ENCODE data around the gene KLHL22.
A peak's percentile ranks its signal among the peaks of the same experiment; 100 is the strongest.

The KLHL22 gene

DNA sequence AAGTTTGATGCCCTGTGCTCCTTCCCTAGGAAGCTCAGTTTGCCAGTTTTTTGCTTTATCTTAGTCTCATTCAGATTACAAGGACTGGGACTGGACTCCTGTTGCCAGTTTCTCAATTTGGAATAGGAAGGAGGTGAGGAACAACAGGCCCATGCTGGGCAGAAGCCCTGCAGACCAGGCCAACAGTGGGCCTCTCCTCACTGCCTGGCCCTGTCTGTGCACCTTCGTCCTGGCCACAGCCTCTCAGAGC, 35.5 kb upstream of the KLHL22 start:
- ChIA-PET POLR2A (interaction anchor here (0.8 to 3.7 kb wide), 8 partner anchors 11 to 55 kb away, joined by 3 to 27 read pairs (median 4); partner anchors contain the start of gene MED15), CTCF (interaction anchor here (1.7 to 1.9 kb wide), 2 partner anchors 9 to 34 kb away, joined by 3 to 15 read pairs; no protein-coding TSS in a partner anchor)
- no peak for DNase-seq (ENCODE audit: low read depth, low spot score)
- TF ChIP-seq, protein P1, sequence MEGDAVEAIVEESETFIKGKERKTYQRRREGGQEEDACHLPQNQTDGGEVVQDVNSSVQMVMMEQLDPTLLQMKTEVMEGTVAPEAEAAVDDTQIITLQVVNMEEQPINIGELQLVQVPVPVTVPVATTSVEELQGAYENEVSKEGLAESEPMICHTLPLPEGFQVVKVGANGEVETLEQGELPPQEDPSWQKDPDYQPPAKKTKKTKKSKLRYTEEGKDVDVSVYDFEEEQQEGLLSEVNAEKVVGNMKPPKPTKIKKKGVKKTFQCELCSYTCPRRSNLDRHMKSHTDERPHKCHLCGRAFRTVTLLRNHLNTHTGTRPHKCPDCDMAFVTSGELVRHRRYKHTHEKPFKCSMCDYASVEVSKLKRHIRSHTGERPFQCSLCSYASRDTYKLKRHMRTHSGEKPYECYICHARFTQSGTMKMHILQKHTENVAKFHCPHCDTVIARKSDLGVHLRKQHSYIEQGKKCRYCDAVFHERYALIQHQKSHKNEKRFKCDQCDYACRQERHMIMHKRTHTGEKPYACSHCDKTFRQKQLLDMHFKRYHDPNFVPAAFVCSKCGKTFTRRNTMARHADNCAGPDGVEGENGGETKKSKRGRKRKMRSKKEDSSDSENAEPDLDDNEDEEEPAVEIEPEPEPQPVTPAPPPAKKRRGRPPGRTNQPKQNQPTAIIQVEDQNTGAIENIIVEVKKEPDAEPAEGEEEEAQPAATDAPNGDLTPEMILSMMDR (IDR thresholded peaks at IDR 0.05; ENCODE audit: insufficient read depth, low read length, missing control alignments) = no peak
- no peak overlapping the region for H3K4me3 ChIP-seq (ENCODE audit: low read depth, low read length)

DNA sequence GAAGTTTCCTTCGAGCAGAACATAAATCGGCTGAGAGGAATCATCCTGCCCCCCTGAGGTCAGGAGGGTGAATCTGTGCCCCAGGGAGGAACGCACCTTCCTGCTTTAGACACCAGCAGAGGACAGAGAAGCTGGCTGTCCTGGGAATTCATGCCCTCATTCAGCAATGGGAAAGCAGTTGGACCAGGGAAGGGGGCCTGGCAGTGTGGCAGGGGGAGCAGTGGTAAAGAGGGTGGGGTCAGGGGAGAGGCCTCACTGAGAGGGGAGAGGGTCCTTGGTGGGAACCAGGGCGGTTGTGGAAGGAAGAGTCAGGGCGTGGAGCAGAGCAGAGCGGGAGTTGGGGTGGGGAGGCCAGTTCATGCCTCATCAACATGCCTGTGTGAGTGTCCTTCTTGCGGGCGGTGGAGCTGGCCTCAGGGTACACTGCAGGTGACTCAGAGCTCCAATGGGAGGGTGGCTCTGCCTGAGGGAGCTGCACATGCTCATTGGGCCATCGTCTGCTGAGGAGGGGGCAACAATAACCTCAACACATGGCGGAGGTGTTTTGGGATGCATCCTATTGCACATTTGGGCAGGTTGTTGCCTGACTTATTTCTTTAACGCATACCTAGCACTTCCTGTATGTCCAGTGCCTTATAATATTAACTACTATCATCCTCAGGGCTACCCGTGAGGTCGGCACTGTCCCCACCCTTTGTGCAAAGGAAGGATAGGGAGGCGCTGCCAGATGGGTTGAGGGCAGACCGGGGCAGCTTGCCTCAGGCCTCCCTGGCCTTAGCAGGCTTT, 35.0 kb upstream of the KLHL22 start:
- H3K4me3 ChIP-seq (ENCODE audit: low read depth, low read length) = no peak overlapping the region
- POLR2A ChIA-PET = interaction anchor here (0.8 to 3.7 kb wide), 9 partner anchors 10 to 56 kb away, joined by 3 to 27 read pairs (median 4); partner anchors contain the start of gene MED15
- no peak for DNase-seq (ENCODE audit: low read depth, low spot score)
- CTCF ChIA-PET = interaction anchor here (1.7 to 2.4 kb wide), 3 partner anchors 8 to 34 kb away, joined by 3 to 15 read pairs (median 5); no protein-coding TSS in a partner anchor
- TF ChIP-seq, protein P1 (IDR thresholded peaks at IDR 0.05; ENCODE audit: insufficient read depth, low read length, missing control alignments) = no peak

DNA sequence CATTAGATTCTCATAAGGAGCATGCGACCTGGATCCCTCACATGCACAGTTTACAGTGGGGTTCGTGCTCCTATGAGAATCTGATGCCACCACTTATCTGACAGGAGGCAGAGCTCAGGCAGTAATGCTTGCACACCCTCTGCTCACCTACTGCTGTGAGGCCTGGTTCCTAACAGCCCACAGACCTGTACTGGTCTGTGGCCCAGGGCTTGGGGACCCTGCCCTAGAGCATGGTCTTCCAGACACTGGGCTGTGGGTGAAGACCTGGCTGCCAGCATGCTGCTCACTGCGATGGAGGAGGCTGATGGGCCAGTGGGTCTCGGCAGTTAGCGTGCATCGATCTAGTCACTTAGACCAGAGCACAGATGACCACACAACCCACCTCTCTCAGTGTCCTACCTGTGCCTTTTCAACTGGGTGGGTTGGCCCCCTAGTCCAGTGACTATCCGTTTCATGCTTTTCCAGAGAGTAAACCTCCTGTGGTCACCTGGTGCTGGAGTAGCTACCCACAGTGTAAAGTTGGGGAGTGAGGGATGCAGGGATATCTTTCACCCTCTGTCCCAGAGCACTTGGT, 32.9 kb upstream of the KLHL22 start:
- TF ChIP-seq, protein P1 (IDR thresholded peaks at IDR 0.05; ENCODE audit: insufficient read depth, low read length, missing control alignments) = no peak
- POLR2A ChIA-PET = no interaction called here
- CTCF ChIA-PET = interaction anchor here (0.7 to 2.4 kb wide), 3 partner anchors 9 to 14 kb away, joined by 3 to 5 read pairs (median 4); no protein-coding TSS in a partner anchor
- H3K4me3 ChIP-seq (ENCODE audit: low read depth, low read length) = no peak overlapping the region
- no peak for DNase-seq (ENCODE audit: low read depth, low spot score)

DNA sequence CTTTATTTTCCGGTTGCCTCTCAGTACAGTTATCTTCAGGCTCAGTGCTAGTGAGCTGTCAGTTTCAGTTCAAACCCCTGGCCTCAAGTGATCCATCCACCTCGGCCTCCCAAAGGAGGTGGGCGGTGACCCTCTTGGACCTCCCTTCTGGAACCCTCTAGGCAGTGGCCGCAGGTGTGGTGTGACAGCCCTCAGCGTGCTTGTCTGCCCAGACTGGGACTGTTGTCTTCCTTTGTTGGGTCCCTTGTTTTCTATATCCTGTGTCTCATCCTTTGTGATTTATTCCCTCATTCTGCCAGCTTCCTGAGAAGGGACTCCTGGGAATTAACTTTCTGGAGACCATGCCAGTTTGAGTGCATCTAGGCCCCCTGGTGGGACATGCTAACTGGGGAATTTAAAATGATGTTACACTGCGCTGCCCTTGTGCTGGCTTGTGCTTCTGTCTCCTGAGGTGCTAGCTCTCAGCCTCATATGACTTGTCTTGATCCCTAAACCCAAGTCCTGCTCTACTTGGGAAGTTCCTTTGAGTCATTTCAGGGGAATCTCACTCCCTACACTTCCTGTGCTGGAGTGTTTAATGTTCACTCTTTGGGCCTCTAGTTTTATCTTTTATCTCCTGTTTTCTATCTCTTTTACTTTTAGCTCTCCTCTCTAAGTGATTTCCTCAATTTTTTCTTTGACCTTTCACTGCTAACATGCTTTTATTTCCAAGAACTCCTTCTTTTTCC, 31.2 kb upstream of the KLHL22 start:
- DNase-seq (ENCODE audit: low read depth, low spot score) = no peak
- ChIA-PET CTCF (interaction anchor here (1.1 to 3.0 kb wide), 7 partner anchors 9 to 43 kb away, joined by 3 to 18 read pairs (median 5); no protein-coding TSS in a partner anchor), POLR2A (interaction anchor here (0.7 to 1.9 kb wide), 5 partner anchors 9 to 42 kb away, joined by 3 to 6 read pairs (median 5); partner anchors contain the start of gene MED15)

DNA sequence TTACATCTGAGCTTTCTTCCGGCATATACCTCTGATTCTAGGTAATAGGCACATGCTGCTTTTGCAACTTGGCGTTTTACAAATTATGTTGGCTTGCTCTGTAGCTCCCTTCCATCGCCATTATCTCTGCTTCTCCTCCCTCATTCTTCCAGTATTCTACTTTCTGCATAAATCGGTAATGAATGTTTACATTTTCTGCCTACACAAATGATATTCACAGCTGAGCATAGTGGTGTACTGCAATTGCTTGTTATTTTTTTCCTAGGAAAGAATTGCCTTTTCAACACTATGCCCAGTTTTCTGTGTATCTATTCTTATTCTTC, 30.7 kb upstream of the KLHL22 start:
- no peak overlapping the region for H3K4me3 ChIP-seq (ENCODE audit: low read depth, low read length)
- no peak for DNase-seq (ENCODE audit: low read depth, low spot score)
- CTCF ChIA-PET = interaction anchor here (1.1 to 3.0 kb wide), 8 partner anchors 9 to 108 kb away, joined by 3 to 18 read pairs (median 4); no protein-coding TSS in a partner anchor
- TF ChIP-seq, protein P1 (IDR thresholded peaks at IDR 0.05; ENCODE audit: insufficient read depth, low read length, missing control alignments) = no peak
- POLR2A ChIA-PET = interaction anchor here (0.7 to 1.9 kb wide), 5 partner anchors 8 to 43 kb away, joined by 3 to 6 read pairs (median 5); partner anchors contain the start of gene MED15

More for the DNA sequence above, 31.2 kb upstream of the KLHL22 start:
- no peak overlapping the region for H3K4me3 ChIP-seq (ENCODE audit: low read depth, low read length)
- TF ChIP-seq, protein P1 (IDR thresholded peaks at IDR 0.05; ENCODE audit: insufficient read depth, low read length, missing control alignments) = peak; percentile 19
